WTC11 (cell line): ENCODE data around the gene GADD45B. TPM values are rescaled to one million over a fixed set of nuclear protein-coding genes. Genes with fewer than 3 reads are reported as not detected.

Experiments used
- AFF4 ChIP-seq: sonication (generic); formaldehyde crosslinking; IDR thresholded peaks from 2 replicates; pipeline ENCODE4 v1.8.1; 2023; ENCODE audit warnings: mild to moderate bottlenecking, missing genetic modification reagents, borderline replicate concordance
- CDX4 ChIP-seq: fragments of 250-450 bp; sonication (Bioruptor Pico); IDR thresholded peaks from 2 replicates; pipeline ENCODE4 v1.9.0; 2021; ENCODE audit warnings: moderate library complexity, mild to moderate bottlenecking, inconsistent platforms, borderline replicate concordance
- CREB1 ChIP-seq: sonication (generic); formaldehyde crosslinking; IDR thresholded peaks from 2 replicates; pipeline ENCODE4 v1.8.0; 2023; ENCODE audit warnings: mild to moderate bottlenecking, missing genetic modification reagents
- CREM ChIP-seq: sonication (generic); formaldehyde crosslinking; IDR thresholded peaks from 2 replicates; pipeline ENCODE4 v1.8.1; 2022; ENCODE audit warnings: mild to moderate bottlenecking, missing genetic modification reagents, moderate library complexity
- ELF4 ChIP-seq: sonication (generic); formaldehyde crosslinking; IDR thresholded peaks from 2 replicates; pipeline ENCODE4 v1.8.1; 2022; ENCODE audit warnings: low read depth, mild to moderate bottlenecking, moderate library complexity, missing genetic modification reagents
- ESRRA ChIP-seq: sonication (generic); formaldehyde crosslinking; IDR thresholded peaks from 2 replicates; pipeline ENCODE4 v1.8.1; 2022; ENCODE audit warnings: mild to moderate bottlenecking, missing genetic modification reagents, borderline replicate concordance
- FOXJ3 ChIP-seq: sonication (generic); formaldehyde crosslinking; IDR thresholded peaks from 2 replicates; pipeline ENCODE4 v1.9.0; 2021; ENCODE audit warnings: missing genetic modification reagents, mild to moderate bottlenecking, borderline replicate concordance
- IRF2 ChIP-seq: sonication (generic); formaldehyde crosslinking; IDR thresholded peaks from 2 replicates; pipeline ENCODE4 v1.8.0; 2022; ENCODE audit warnings: low read depth, missing genetic modification reagents, borderline replicate concordance
- KAT7 ChIP-seq: sonication (generic); formaldehyde crosslinking; IDR thresholded peaks from 2 replicates; pipeline ENCODE4 v1.8.1; 2023; ENCODE audit warnings: missing genetic modification reagents, mild to moderate bottlenecking, borderline replicate concordance
- NFE2L1 ChIP-seq: sonication (generic); formaldehyde crosslinking; IDR thresholded peaks from 2 replicates; pipeline ENCODE4 v1.8.1; 2023; ENCODE audit warnings: missing genetic modification reagents
- NR1H2 ChIP-seq: sonication (generic); formaldehyde crosslinking; IDR thresholded peaks from 2 replicates; pipeline ENCODE4 v1.9.0; 2021; ENCODE audit warnings: mild to moderate bottlenecking, moderate library complexity, missing genetic modification reagents
- NR2C2 ChIP-seq: sonication (generic); formaldehyde crosslinking; IDR thresholded peaks from 2 replicates; pipeline ENCODE4 v1.8.0; 2022; ENCODE audit warnings: mild to moderate bottlenecking, missing genetic modification reagents
- PRDM15 ChIP-seq: sonication (generic); formaldehyde crosslinking; IDR thresholded peaks from 2 replicates; pipeline ENCODE4 v1.8.0; 2022; ENCODE audit warnings: missing genetic modification reagents
- SMAD3 ChIP-seq: sonication (generic); formaldehyde crosslinking; IDR thresholded peaks from 2 replicates; pipeline ENCODE4 v1.8.0; 2022; ENCODE audit warnings: missing genetic modification reagents, mild to moderate bottlenecking, borderline replicate concordance
- SMAD4 ChIP-seq: sonication (generic); formaldehyde crosslinking; IDR thresholded peaks from 2 replicates; pipeline ENCODE4 v1.8.0; 2022; ENCODE audit warnings: mild to moderate bottlenecking, missing genetic modification reagents
- SP1 ChIP-seq: sonication (generic); formaldehyde crosslinking; conservative IDR thresholded peaks from 2 replicates; pipeline ENCODE4 v1.8.1; 2022; ENCODE audit warnings: missing genetic modification reagents
- STAT6 ChIP-seq: sonication (generic); formaldehyde crosslinking; conservative IDR thresholded peaks from 2 replicates; pipeline ENCODE4 v1.8.1; 2023; ENCODE audit warnings: mild to moderate bottlenecking, low read depth, missing genetic modification reagents, moderate library complexity
- TCF7 ChIP-seq: sonication (generic); formaldehyde crosslinking; IDR thresholded peaks from 2 replicates; pipeline ENCODE4 v1.8.0; 2022; ENCODE audit warnings: mild to moderate bottlenecking, low read depth, missing genetic modification reagents, moderate library complexity
- TEAD4 ChIP-seq: sonication (generic); formaldehyde crosslinking; IDR thresholded peaks from 2 replicates; pipeline ENCODE4 v1.8.0; 2022; ENCODE audit warnings: mild to moderate bottlenecking, missing genetic modification reagents
- TP53 ChIP-seq: sonication (generic); formaldehyde crosslinking; IDR thresholded peaks from 2 replicates; pipeline ENCODE4 v1.8.1; 2023; ENCODE audit warnings: mild to moderate bottlenecking, missing genetic modification reagents
- ZBTB21 ChIP-seq: sonication (generic); formaldehyde crosslinking; IDR thresholded peaks from 2 replicates; pipeline ENCODE4 v1.8.1; 2023; ENCODE audit warnings: mild to moderate bottlenecking, missing genetic modification reagents, borderline replicate concordance
- ZNF232 ChIP-seq: sonication (generic); formaldehyde crosslinking; IDR thresholded peaks from 2 replicates; pipeline ENCODE4 v1.8.0; 2022; ENCODE audit warnings: mild to moderate bottlenecking, missing genetic modification reagents
- ZNF317 ChIP-seq: sonication (generic); formaldehyde crosslinking; IDR thresholded peaks from 2 replicates; pipeline ENCODE4 v1.8.1; 2023; ENCODE audit warnings: low read depth, mild to moderate bottlenecking, moderate library complexity, missing genetic modification reagents, borderline replicate concordance
- ZNF416 ChIP-seq: fragments of 250-450 bp; sonication (Bioruptor Pico); IDR thresholded peaks from 2 replicates; pipeline ENCODE4 v1.9.0; 2021; ENCODE audit warnings: mild to moderate bottlenecking, inconsistent platforms
- total RNA-seq: library from RNA; stranded (reverse); gene quantifications from 3 replicates; pipeline ENCODE4 v1.2.3, GENCODE V29; 2021
- TF ChIP-seq, protein P1 (sequence below): sonication (generic); formaldehyde crosslinking; IDR thresholded peaks from 2 replicates; pipeline ENCODE4 v1.8.0; 2022; ENCODE audit warnings: mild to moderate bottlenecking, missing genetic modification reagents
- TF ChIP-seq, protein P2 (sequence below): sonication (generic); formaldehyde crosslinking; IDR thresholded peaks from 2 replicates; pipeline ENCODE4 v1.8.1; 2022; ENCODE audit warnings: mild to moderate bottlenecking, moderate library complexity, missing genetic modification reagents

Gene GADD45B
- total RNA-seq, 1 experiment from 2014 or later, result 17.9 TPM

GRCh38 chr19:2462635-2463421 is 13.1 kb upstream of the GADD45B start (continued):
- TF ChIP-seq STAT6 (CRISPR knock-in tag) (no peak), ELF4 (CRISPR knock-in tag) (no peak), NR1H2 (CRISPR knock-in tag) (no peak), CREM (peak; percentile 87), ZNF317 (CRISPR knock-in tag) (no peak), SMAD4 (CRISPR knock-in tag) (no peak), SMAD3 (no peak), CREB1 (CRISPR knock-in tag) (0 out of 2 replicates have a peak, but pooled peaks have one; percentile 24), KAT7 (CRISPR knock-in tag) (no peak), ESRRA (CRISPR knock-in tag) (no peak), IRF2 (CRISPR knock-in tag) (no peak), SP1 (CRISPR knock-in tag) (peak; percentile 86), FOXJ3 (CRISPR knock-in tag) (no peak), NFE2L1 (CRISPR knock-in tag) (0 out of 2 replicates have a peak, but pooled peaks have one; percentile 49), TP53 (CRISPR knock-in tag) (no peak; the same call in 1 of the 2 replicates), AFF4 (CRISPR knock-in tag) (0 out of 2 replicates have a peak, but pooled peaks have one; percentile 41), CDX4 (CRISPR knock-in tag) (no peak), NR2C2 (CRISPR knock-in tag) (0 out of 2 replicates have a peak, but pooled peaks have one; percentile 13), ZBTB21 (CRISPR knock-in tag) (no peak), PRDM15 (CRISPR knock-in tag) (peak; percentile 99), ZNF416 (CRISPR knock-in tag) (peak; percentile 77; the same call in 1 of the 2 replicates), TEAD4 (CRISPR knock-in tag) (peak; percentile 99), ZNF232 (CRISPR knock-in tag) (peak; percentile 68; the same call in 1 of the 2 replicates), TCF7 (CRISPR knock-in tag) (no peak)
- TF ChIP-seq, protein P1, sequence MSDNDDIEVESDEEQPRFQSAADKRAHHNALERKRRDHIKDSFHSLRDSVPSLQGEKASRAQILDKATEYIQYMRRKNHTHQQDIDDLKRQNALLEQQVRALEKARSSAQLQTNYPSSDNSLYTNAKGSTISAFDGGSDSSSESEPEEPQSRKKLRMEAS (CRISPR knock-in tag), result peak; percentile 29; the same call in 1 of the 2 replicates
- TF ChIP-seq, protein P2, sequence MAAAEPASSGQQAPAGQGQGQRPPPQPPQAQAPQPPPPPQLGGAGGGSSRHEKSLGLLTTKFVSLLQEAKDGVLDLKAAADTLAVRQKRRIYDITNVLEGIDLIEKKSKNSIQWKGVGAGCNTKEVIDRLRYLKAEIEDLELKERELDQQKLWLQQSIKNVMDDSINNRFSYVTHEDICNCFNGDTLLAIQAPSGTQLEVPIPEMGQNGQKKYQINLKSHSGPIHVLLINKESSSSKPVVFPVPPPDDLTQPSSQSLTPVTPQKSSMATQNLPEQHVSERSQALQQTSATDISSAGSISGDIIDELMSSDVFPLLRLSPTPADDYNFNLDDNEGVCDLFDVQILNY (CRISPR knock-in tag), result peak; percentile 83
